GM19043 (cell line): ENCODE measurements around the gene IRGM.
"Not testable (repeated sequence)": the region's sequence is repeated elsewhere in the genome, so short reads cannot be mapped to it uniquely, and the experiment has no call there.

Source experiments
- ATAC-seq: cut with Tn5 transposase; IDR thresholded peaks from one replicate; pipeline ENCODE4 v1.9.1; 2021; ENCODE audit warnings: low read depth; ENCODE audit not compliant: unreplicated experiment

Gene IRGM

GRCh38 chr5:150846308-150846653 lies at the start of gene IRGM:
TSS of gene IRGM (plus strand) at chr5:150846521. CDS start at chr5:150848124, 1,603 bp downstream.
- not testable (repeated sequence) for ATAC-seq

DNA sequence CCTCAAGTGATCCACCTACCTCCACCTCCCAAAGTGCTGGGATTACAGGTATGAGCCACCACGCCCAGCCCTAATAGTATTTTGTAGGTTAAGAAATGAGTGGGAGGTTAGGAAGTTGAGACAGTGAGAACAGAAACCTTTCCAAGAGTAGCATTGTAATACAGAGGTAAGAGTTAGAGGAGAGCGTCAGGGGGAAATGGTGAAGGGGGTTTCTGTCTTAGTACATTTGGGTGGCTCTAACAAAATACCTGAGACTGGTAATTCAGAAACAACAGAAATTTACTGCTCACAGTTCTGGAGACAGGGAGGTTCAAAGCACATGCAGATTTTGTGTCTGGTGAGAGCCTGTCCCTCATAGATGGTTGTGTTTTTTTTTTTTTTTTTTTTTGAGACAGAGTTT lies 48.9 kb upstream of the IRGM start:
- no peak for ATAC-seq

- ATAC-seq = peak; percentile 62
Observed at GRCh38 chr5:150801117-150801927, 45.0 kb upstream of the IRGM start.

- ATAC-seq = no peak
Observed at GRCh38 chr5:150804388-150804787, 41.9 kb upstream of the IRGM start.

GRCh38 chr5:150809363-150809762 lies 37.0 kb upstream of the IRGM start:
- no peak for ATAC-seq

- no peak for ATAC-seq
Observed at GRCh38 chr5:150815010-150815409, 31.3 kb upstream of the IRGM start.

- ATAC-seq = no peak
Observed at GRCh38 chr5:150816946-150817345, 29.4 kb upstream of the IRGM start.

DNA sequence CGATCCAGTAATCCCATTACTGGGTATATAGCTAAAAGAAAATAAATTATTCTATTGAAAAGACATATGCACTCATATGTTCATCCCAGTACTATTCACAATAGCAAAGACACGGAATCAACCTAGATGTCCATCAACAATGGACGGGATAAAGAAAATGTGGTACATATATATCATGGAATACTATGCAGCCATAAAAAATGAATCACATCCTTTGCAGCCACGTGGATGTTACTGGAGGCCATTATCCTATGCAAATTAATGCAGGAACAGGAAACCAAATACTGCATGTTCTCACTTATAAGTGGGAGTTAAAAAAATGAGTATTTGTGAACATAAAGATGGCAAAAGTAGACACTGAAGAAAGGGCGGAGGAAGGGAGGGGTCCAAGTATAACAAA lies 16.6 kb upstream of the IRGM start:
- no peak for ATAC-seq

- ATAC-seq = not testable (repeated sequence)
Observed at GRCh38 chr5:150831821-150832220, 14.5 kb upstream of the IRGM start.

DNA sequence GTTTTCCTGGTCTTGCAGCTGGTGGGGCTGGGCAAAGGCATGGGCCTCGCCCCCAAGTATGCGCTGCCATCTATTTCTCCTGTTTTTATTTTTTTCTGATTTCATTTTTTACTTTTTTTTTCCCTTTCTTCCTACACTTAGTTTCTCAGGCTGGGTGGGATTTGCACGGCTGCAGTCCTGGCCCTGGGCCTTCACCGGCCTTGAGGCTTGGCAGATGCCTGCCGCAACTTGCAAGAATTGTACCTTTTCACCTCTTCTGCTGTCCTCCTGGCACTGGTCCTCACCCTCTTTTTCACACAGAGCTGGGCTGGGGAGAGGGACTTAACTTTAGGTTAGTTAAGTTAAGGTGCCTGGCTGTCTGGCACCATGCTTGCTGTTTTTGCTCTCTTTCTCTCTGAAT lies 10.3 kb upstream of the IRGM start:
- no peak for ATAC-seq

GRCh38 chr5:150836703-150837102 lies 9.6 kb upstream of the IRGM start:
- ATAC-seq = no peak

- ATAC-seq = not testable (repeated sequence)
Observed at GRCh38 chr5:150845185-150845859, 999 bp upstream of the IRGM start.

DNA sequence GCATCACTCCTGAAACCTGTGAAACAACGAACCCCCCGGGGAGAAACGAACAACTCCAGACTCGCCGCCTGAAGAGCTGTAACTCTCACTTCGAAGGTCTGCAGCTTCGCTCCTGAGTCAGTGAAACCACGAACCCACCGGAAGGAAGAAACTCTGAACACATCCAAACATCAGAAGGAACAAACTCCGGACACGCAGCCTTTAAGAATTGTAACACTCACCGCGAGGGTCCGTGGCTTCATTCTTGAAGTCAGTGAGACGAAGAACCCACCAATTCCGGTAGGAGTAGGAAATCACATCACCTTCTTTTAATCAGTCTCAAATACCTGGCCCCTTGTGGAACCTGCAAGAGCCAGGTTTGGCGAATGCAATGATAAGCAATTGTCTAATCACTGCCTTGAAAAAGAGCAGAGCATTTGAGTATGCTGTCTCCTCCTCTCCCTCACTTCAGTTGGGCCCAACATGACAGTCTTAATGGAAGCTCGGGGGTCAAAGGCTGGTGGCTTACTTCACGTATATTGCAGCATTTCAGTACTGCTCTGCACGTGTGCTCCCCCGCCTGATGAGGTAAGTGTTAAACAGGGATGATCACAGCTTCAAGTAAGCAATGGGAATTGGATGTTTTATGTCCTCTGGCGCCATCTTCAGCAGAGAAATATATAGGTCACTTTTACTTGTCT lies 473 bp downstream of the IRGM start:
- ATAC-seq = peak; percentile 87

- no peak for ATAC-seq
Observed at GRCh38 chr5:150847334-150847695, 994 bp downstream of the IRGM start.

DNA sequence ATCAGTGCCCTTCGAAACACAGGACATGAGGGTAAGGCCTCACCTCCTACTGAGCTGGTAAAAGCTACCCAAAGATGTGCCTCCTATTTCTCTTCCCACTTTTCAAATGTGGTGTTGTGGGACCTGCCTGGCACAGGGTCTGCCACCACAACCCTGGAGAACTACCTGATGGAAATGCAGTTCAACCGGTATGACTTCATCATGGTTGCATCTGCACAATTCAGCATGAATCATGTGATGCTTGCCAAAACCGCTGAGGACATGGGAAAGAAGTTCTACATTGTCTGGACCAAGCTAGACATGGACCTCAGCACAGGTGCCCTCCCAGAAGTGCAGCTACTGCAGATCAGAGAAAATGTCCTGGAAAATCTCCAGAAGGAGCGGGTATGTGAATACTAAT lies 1.9 kb downstream of the IRGM start:
- ATAC-seq = no peak

DNA sequence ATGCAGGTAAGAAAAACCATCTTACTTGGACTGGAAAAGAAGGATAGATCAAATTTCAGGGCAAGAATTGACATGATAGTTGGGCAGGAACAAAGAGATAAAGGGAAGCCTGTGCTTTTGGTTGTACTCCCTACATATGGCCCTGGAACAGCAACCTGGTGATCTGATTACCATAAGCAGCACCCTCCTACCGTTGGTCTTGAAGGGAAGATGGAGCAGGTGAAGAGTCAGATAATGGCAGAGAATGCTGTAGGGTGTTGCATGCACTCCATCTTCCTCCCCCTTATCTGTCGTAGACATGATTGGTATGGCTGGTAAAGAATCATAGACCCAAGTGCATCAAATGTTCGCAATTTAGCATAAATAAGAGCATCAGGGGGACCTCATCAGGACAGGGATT lies 4.7 kb downstream of the IRGM start:
- no peak for ATAC-seq

DNA sequence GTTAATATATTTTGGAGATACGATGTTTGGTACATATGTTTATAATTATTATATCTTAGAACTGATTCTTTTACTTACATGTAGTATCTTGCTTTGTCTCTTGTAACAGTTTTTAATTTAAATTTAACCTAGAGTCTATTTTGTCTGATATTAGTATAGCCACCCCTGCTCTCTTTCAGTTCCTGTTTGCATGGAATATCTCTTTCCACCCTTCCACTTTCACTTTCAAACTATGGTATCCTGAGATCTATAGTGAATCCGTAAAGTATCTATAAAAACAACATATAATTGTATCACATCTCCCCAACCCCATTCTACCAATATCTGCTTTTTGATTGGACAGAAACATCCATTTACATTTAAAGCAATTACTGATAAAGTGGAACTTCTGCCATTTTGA lies 7.2 kb downstream of the IRGM start:
- ATAC-seq = no peak

GRCh38 chr5:150856700-150857099 lies 10.4 kb downstream of the IRGM start:
- ATAC-seq = not testable (repeated sequence)

DNA sequence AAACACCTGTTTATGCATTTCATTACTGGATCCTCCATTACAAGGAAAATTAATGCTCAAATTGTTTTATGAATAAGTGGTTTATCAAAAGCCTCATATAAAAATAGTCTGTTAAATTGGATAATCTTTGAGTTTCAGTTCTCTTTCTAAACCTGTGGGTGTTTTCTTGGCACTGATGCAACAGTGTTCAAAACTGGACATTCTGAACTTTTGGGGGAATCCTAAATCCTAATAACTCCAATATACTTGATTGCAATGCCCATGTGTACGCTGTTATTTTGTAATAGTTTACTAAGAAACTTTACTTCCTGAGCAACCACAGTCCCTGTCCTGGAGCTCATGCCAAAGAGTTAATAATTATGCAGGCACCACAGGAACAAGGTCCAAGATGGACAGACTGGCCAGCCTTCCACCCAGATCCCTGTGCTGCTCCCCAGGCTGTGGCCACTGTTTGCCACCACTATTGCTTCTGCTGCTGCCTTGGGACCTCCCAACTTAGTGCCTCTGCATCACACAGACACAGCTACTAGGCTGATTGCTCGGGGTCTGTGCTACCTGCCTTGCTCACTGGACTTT lies 14.0 kb downstream of the IRGM start:
- no peak for ATAC-seq

GRCh38 chr5:150862070-150862469 lies 15.7 kb downstream of the IRGM start:
- no peak for ATAC-seq

DNA sequence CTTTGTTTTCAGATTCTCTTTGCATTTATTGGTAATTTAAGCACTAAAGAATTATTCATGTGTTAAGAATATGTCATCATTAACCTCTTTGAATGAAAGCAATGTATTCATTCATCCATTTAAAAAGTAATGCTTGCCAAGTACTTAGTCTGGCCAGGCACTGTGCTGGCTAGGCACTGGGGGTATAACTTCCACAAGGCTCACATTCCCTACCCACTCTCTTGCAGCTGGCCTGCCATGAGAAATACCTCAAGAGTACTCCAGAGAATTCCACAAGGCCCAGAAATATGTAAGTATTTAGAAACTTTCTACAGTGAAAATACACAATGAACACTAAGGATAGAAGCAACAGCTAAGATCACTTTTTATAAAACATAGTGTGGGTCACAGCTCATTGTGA lies 33.0 kb downstream of the IRGM start:
- ATAC-seq = no peak
